Measurements from ENCODE around the gene KCNN1.

GRCh38 chr19:17948514-17948900 is 18.4 kb upstream of the KCNN1 start:
- no peak for TF ChIP-seq CTCF (IDR thresholded peaks at IDR 0.05; ENCODE audit: low read length)
- no peak for TF ChIP-seq EZH2 (IDR thresholded peaks at IDR 0.05; ENCODE audit: borderline replicate concordance, low read length)
